ENCODE data around the gene DDAH1.
A peak's percentile ranks its signal among the peaks of the same experiment; 100 is the strongest.
"Not testable (repeated sequence)": the region's sequence is repeated elsewhere in the genome, so short reads cannot be mapped to it uniquely, and the experiment has no call there.

DDAH1 gene

DNA sequence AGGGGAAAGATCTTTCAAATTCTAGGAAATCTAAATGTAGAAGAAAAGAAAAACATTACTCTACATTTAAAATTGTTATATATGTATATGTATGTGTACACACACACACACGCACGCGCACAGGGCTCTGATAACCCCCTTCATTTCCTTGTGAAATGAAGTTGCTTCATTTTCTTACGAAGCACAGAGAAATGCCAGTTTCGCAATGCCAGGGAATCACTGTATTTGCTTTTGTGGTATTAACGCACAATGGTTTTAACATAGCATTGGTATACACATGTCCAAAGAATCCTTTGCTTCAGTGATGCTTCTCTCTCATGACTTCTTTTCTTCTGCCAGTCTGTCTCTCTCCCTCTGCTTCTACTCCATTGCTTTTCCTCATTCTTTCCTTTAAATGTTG lies 8.4 kb upstream of the DDAH1 start:
- TF ChIP-seq, protein P1, sequence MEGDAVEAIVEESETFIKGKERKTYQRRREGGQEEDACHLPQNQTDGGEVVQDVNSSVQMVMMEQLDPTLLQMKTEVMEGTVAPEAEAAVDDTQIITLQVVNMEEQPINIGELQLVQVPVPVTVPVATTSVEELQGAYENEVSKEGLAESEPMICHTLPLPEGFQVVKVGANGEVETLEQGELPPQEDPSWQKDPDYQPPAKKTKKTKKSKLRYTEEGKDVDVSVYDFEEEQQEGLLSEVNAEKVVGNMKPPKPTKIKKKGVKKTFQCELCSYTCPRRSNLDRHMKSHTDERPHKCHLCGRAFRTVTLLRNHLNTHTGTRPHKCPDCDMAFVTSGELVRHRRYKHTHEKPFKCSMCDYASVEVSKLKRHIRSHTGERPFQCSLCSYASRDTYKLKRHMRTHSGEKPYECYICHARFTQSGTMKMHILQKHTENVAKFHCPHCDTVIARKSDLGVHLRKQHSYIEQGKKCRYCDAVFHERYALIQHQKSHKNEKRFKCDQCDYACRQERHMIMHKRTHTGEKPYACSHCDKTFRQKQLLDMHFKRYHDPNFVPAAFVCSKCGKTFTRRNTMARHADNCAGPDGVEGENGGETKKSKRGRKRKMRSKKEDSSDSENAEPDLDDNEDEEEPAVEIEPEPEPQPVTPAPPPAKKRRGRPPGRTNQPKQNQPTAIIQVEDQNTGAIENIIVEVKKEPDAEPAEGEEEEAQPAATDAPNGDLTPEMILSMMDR (IDR thresholded peaks at IDR 0.05; ENCODE audit: low read depth, low read length, missing control alignments): no peak
- H3K4me3 ChIP-seq (ENCODE audit: low read depth, low read length): no peak overlapping the region

DNA sequence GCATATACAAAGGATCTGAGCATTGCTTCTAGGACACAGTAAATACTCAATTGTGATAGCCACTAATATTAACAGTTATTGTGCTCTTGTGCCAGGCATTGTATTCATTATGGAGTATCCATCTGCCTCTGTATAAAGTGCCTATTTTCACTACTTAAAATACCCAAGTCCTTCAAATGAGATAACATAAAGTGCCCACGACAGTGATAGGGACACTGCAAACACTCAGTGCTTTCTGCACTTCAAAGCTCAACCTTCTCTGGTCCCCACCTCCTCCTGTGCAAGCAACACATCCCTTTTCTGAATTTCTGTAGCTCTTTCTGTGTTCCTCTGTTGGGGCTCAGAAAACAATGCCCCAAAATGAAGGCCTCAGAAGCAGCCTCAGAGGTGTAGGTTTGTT lies 6.6 kb upstream of the DDAH1 start:
- no peak for DNase-seq (ENCODE audit: low read depth)
- H3K4me3 ChIP-seq (ENCODE audit: low read depth, low read length): no peak overlapping the region
- TF ChIP-seq, protein P1 (IDR thresholded peaks at IDR 0.05; ENCODE audit: low read depth, low read length, missing control alignments): no peak

More for the DNA sequence above, 8.4 kb upstream of the DDAH1 start:
- no peak for DNase-seq (ENCODE audit: low read depth)

GRCh38 chr1:85470130-85470529 lies 5.2 kb upstream of the DDAH1 start:
- DNase-seq (ENCODE audit: low read depth): not testable (repeated sequence)

GRCh38 chr1:85467929-85468540 lies 3.1 kb upstream of the DDAH1 start:
- TF ChIP-seq, protein P1 (IDR thresholded peaks at IDR 0.05; ENCODE audit: low read depth, low read length, missing control alignments): no peak
- no peak overlapping the region for H3K4me3 ChIP-seq (ENCODE audit: low read depth, low read length)
- DNase-seq (ENCODE audit: low read depth): no peak

More at GRCh38 chr1:85470130-85470529, 5.2 kb upstream of the DDAH1 start:
- not testable (repeated sequence) for H3K4me3 ChIP-seq (ENCODE audit: low read depth, low read length)

GRCh38 chr1:85467036-85467435 lies 2.1 kb upstream of the DDAH1 start:
- H3K4me3 ChIP-seq (ENCODE audit: low read depth, low read length): no peak overlapping the region
- TF ChIP-seq, protein P1 (IDR thresholded peaks at IDR 0.05; ENCODE audit: low read depth, low read length, missing control alignments): no peak
- DNase-seq (ENCODE audit: low read depth): no peak

GRCh38 chr1:85465786-85466134 lies 801 bp upstream of the DDAH1 start:
- DNase-seq (ENCODE audit: low read depth): no peak
- TF ChIP-seq, protein P1 (IDR thresholded peaks at IDR 0.05; ENCODE audit: low read depth, low read length, missing control alignments): no peak
- H3K4me3 ChIP-seq (ENCODE audit: low read depth, low read length): no peak overlapping the region

- DNase-seq (ENCODE audit: low read depth): no peak
- peak overlapping the region; percentile 52 for H3K4me3 ChIP-seq (ENCODE audit: low read depth, low read length)
Observed at GRCh38 chr1:85464497-85465098, 361 bp downstream of the DDAH1 start.

More at GRCh38 chr1:85464497-85465098, 361 bp downstream of the DDAH1 start:
- TF ChIP-seq, protein P1 (IDR thresholded peaks at IDR 0.05; ENCODE audit: low read depth, low read length, missing control alignments): no peak
